PC-9 (cell line): ENCODE data around the gene HIBCH. TPM values are rescaled to one million over a fixed set of nuclear protein-coding genes. Genes with fewer than 3 reads are reported as not detected.
"Not testable (repeated sequence)": the region's sequence is repeated elsewhere in the genome, so short reads cannot be mapped to it uniquely, and the experiment has no call there.

ENCODE experiments used
- BruUV-seq: library from RNA; stranded (reverse); fragments of 400-500 nt; replicated peaks from 2 replicates; lab custom pipeline; 2021; lab: Mats Ljungman, UMichigan
- CTCF ChIA-PET: fragments of 300-600 bp; sonication (Branson Sonifier 250); formaldehyde crosslinking; loops from one replicate; lab custom pipeline; 2022; ENCODE audit warnings: antibody characterized with exemption; lab: Charles Lee
- POLR2A ChIA-PET: fragments of 300-600 bp; sonication (Branson Sonifier 250); formaldehyde crosslinking; loops from one replicate; lab custom pipeline; 2022; ENCODE audit warnings: antibody characterized with exemption; ENCODE audit not compliant: unreplicated experiment; lab: Charles Lee
- DNase-seq, 2 experiments: peaks; one replicate each; pipeline versions ENCODE4 v3.0.0 to v3.0.0-alpha.2; 2015 to 2022; ENCODE audit warnings: mixed read lengths in 1 of 2
- H2AFZ ChIP-seq: fragments of 200-600 bp; sonication (generic); 2 replicates; pipeline ENCODE4 v1.8.1; 2017; ENCODE audit warnings: antibody characterized with exemption
- H3F3A ChIP-seq: fragments of 200-600 bp; sonication (generic); 2 replicates; pipeline ENCODE4 v1.8.1; 2017; ENCODE audit warnings: antibody characterized with exemption, mild to moderate bottlenecking, low read depth; ENCODE audit not compliant: insufficient read depth
- H3K27ac ChIP-seq: fragments of 200-600 bp; sonication (generic); 2 replicates; pipeline ENCODE4 v1.6.1; 2016; ENCODE audit warnings: mixed run types
- H3K27me3 ChIP-seq: fragments of 200-600 bp; sonication (generic); 2 replicates; pipeline ENCODE4 v1.6.1; 2016; ENCODE audit warnings: low read depth, mixed run types; ENCODE audit not compliant: insufficient read depth
- H3K36me3 ChIP-seq: fragments of 200-600 bp; sonication (generic); 2 replicates; pipeline ENCODE4 v1.6.1; 2016; ENCODE audit warnings: low read depth, mixed run types
- H3K4me1 ChIP-seq: fragments of 200-600 bp; sonication (generic); replicated peaks from 2 replicates; pipeline ENCODE4 v1.6.1; 2016; ENCODE audit warnings: mixed run types; ENCODE audit not compliant: insufficient read depth
- H3K4me2 ChIP-seq: fragments of 200-600 bp; sonication (generic); 2 replicates; pipeline ENCODE4 v1.6.1; 2017; ENCODE audit warnings: mixed run types
- H3K4me3 ChIP-seq: fragments of 200-600 bp; sonication (generic); 2 replicates; pipeline ENCODE4 v1.6.1; 2016; ENCODE audit warnings: mixed run types
- H3K79me2 ChIP-seq: fragments of 200-600 bp; sonication (generic); 2 replicates; pipeline ENCODE4 v1.6.1; 2017; ENCODE audit warnings: low read depth, mixed run types
- H3K9me2 ChIP-seq: fragments of 200-600 bp; sonication (generic); 2 replicates; pipeline ENCODE4 v1.8.1; 2017; ENCODE audit warnings: mild to moderate bottlenecking; ENCODE audit not compliant: insufficient read depth
- H3K9me3 ChIP-seq: fragments of 200-600 bp; sonication (generic); 2 replicates; pipeline ENCODE4 v1.8.1; 2016; ENCODE audit warnings: low read depth; ENCODE audit not compliant: insufficient read depth
- H4K20me1 ChIP-seq: fragments of 200-600 bp; sonication (generic); 2 replicates; pipeline ENCODE4 v1.8.1; 2017; ENCODE audit not compliant: insufficient read depth
- CTCF ChIP-seq: fragments of 200-600 bp; sonication (generic); conservative IDR thresholded peaks from 2 replicates; pipeline ENCODE4 v1.6.1; 2017; ENCODE audit warnings: mixed run types, antibody characterized with exemption, mild to moderate bottlenecking, moderate library complexity
- EZH2 ChIP-seq: fragments of 200-600 bp; sonication (generic); IDR thresholded peaks from 2 replicates; pipeline ENCODE4 v1.8.0; 2017; ENCODE audit warnings: antibody characterized with exemption, low read depth
- intact Hi-C: fragments of 100-400 bp; cut with micrococcal nuclease; formaldehyde crosslinking; loops from one replicate; pipeline ENCODE4 v1.10.0; 2022; ENCODE audit not compliant: unreplicated experiment
- total RNA-seq: library from RNA; stranded (reverse); gene quantifications from 2 replicates; pipeline ENCODE4 v1.2.3, GENCODE V29; 2021

HIBCH gene
- total RNA-seq, 1 experiment from 2014 or later: 14.7 TPM

- Histone ChIP-seq H3K36me3 (no peaks in the 10 kb centered on the region), H3F3A (no peaks in the 10 kb centered on the region), H3K9me3 (no peaks in the 10 kb centered on the region), H3K27me3 (no peaks in the 10 kb centered on the region), H3K79me2 (no peaks in the 10 kb centered on the region), H3K4me1 (no peaks in the 10 kb centered on the region), H2AFZ (no peak overlapping the region), H3K9me2 (no peaks in the 10 kb centered on the region), H4K20me1 (no peaks in the 10 kb centered on the region), H3K27ac (no peak overlapping the region), H3K4me3 (no peak overlapping the region), H3K4me2 (no peak overlapping the region)
- CTCF ChIA-PET: no interaction called here
- no peak for TF ChIP-seq EZH2
- TF ChIP-seq CTCF: no peak
- POLR2A ChIA-PET: no interaction called here
- intact Hi-C loops: no loop called here
- BruUV-seq: no TSS peak
- no peak for DNase-seq
These were observed 41.9 kb upstream of the HIBCH start for GRCh38 chr2:190361572-190361971.

GRCh38 chr2:190360965-190361364 is 41.3 kb upstream of the HIBCH start:
- Histone ChIP-seq H3K4me1 (no peaks in the 10 kb centered on the region), H3K9me2 (no peaks in the 10 kb centered on the region), H4K20me1 (no peaks in the 10 kb centered on the region), H3K79me2 (no peaks in the 10 kb centered on the region), H2AFZ (no peak overlapping the region), H3K4me2 (no peak overlapping the region), H3F3A (no peaks in the 10 kb centered on the region), H3K9me3 (no peaks in the 10 kb centered on the region), H3K4me3 (no peak overlapping the region), H3K27me3 (no peaks in the 10 kb centered on the region), H3K36me3 (no peaks in the 10 kb centered on the region), H3K27ac (no peak overlapping the region)
- no peak for DNase-seq
- intact Hi-C loops: no loop called here
- no TSS peak for BruUV-seq
- ChIA-PET POLR2A (no interaction called here), CTCF (no interaction called here)
- TF ChIP-seq EZH2 (no peak), CTCF (no peak)

GRCh38 chr2:190360561-190360960 is 40.9 kb upstream of the HIBCH start:
- H2AFZ ChIP-seq: no peak overlapping the region
- no peaks in the 10 kb centered on the region for H3K9me3 ChIP-seq
- ChIA-PET POLR2A (no interaction called here), CTCF (no interaction called here)
- H3K27me3 ChIP-seq: no peaks in the 10 kb centered on the region
- TF ChIP-seq EZH2 (no peak), CTCF (no peak)
- no peaks in the 10 kb centered on the region for H3F3A ChIP-seq
- no peak for DNase-seq
- H4K20me1 ChIP-seq: no peaks in the 10 kb centered on the region
- no peaks in the 10 kb centered on the region for H3K9me2 ChIP-seq
- no peak overlapping the region for H3K27ac ChIP-seq
- no peak overlapping the region for H3K4me2 ChIP-seq
- no peaks in the 10 kb centered on the region for H3K79me2 ChIP-seq
- no TSS peak for BruUV-seq
- intact Hi-C loops: no loop called here
- H3K36me3 ChIP-seq: no peaks in the 10 kb centered on the region
- no peak overlapping the region for H3K4me3 ChIP-seq
- H3K4me1 ChIP-seq: no peaks in the 10 kb centered on the region

- H3K36me3 ChIP-seq, H3K27me3 ChIP-seq, H3K9me3 ChIP-seq, intact Hi-C loops, H3K79me2 ChIP-seq, H3F3A ChIP-seq, H3K9me2 ChIP-seq, H4K20me1 ChIP-seq, CTCF ChIA-PET, H3K27ac ChIP-seq, H3K4me2 ChIP-seq, H3K4me1 ChIP-seq, BruUV-seq, H2AFZ ChIP-seq, DNase-seq, H3K4me3 ChIP-seq: not testable (repeated sequence)
- POLR2A ChIA-PET: interaction anchor here (0.7 kb wide), 1 partner anchor 383 kb away, joined by 6 read pairs; no protein-coding TSS in a partner anchor
These were observed 39.2 kb upstream of the HIBCH start for GRCh38 chr2:190358655-190359448.
